ENCODE results near the gene CDK19.
"Not testable (repeated sequence)": the region's sequence is repeated elsewhere in the genome, so short reads cannot be mapped to it uniquely, and the experiment has no call there.

CDK19 gene

GRCh38 chr6:110755411-110755834 lies 59.8 kb downstream of the CDK19 start:
- no peak for DNase-seq

- DNase-seq, result not testable (repeated sequence)
These were observed 61.2 kb downstream of the CDK19 start for GRCh38 chr6:110753936-110754668.

GRCh38 chr6:110748453-110748852 lies 66.8 kb downstream of the CDK19 start:
- DNase-seq, result no peak

GRCh38 chr6:110746680-110747079 lies 68.6 kb downstream of the CDK19 start:
- no peak for DNase-seq

GRCh38 chr6:110744991-110745390 lies 70.3 kb downstream of the CDK19 start:
- DNase-seq, result no peak

GRCh38 chr6:110742552-110742951 lies 72.7 kb downstream of the CDK19 start:
- not testable (repeated sequence) for DNase-seq

GRCh38 chr6:110741517-110741916 lies 73.8 kb downstream of the CDK19 start:
- DNase-seq, result peak; percentile 47

GRCh38 chr6:110738899-110739365 lies 76.3 kb downstream of the CDK19 start:
- no peak for DNase-seq

GRCh38 chr6:110735666-110736065 lies 79.6 kb downstream of the CDK19 start:
- DNase-seq, result no peak

GRCh38 chr6:110731898-110732297 lies 83.4 kb downstream of the CDK19 start:
- no peak for DNase-seq

- no peak for DNase-seq
These were observed 84.1 kb downstream of the CDK19 start for GRCh38 chr6:110731196-110731595.

GRCh38 chr6:110728501-110728900 lies 86.8 kb downstream of the CDK19 start:
- DNase-seq, result no peak

- no peak for DNase-seq
These were observed 92.3 kb downstream of the CDK19 start for GRCh38 chr6:110723017-110723416.

GRCh38 chr6:110720066-110720465 lies 95.2 kb downstream of the CDK19 start:
- no peak for DNase-seq

- not testable (repeated sequence) for DNase-seq
These were observed 95.7 kb downstream of the CDK19 start for GRCh38 chr6:110719601-110720000.

- no peak for DNase-seq
These were observed 101.1 kb downstream of the CDK19 start for GRCh38 chr6:110714143-110714542.

GRCh38 chr6:110712238-110712637 lies 103.0 kb downstream of the CDK19 start:
- no peak for DNase-seq

GRCh38 chr6:110710115-110710514 lies 105.2 kb downstream of the CDK19 start:
- DNase-seq, result no peak

- DNase-seq, result no peak
These were observed 106.8 kb downstream of the CDK19 start for GRCh38 chr6:110708295-110708950.

GRCh38 chr6:110705543-110705942 lies 109.7 kb downstream of the CDK19 start:
- DNase-seq, result no peak

- DNase-seq, result no peak
These were observed 111.2 kb downstream of the CDK19 start for GRCh38 chr6:110703906-110704594.

GRCh38 chr6:110703010-110703905 lies 112.0 kb downstream of the CDK19 start:
- DNase-seq, result no peak

GRCh38 chr6:110699780-110700179 lies 115.5 kb downstream of the CDK19 start:
- DNase-seq, result no peak
